WERI-Rb-1 (cell line): Measurements from ENCODE around the gene BCAT1.
"Not testable (repeated sequence)": the region's sequence is repeated elsewhere in the genome, so short reads cannot be mapped to it uniquely, and the experiment has no call there.

Source experiments
- DNase-seq: peaks from one replicate; pipeline ENCODE4 v3.0.0-alpha.2; 2020
- H3K27ac ChIP-seq: fragments of 250-450 bp; sonication (Bioruptor Pico); 2 replicates; pipeline ENCODE4 v1.5.1; 2020; ENCODE audit warnings: mild to moderate bottlenecking, moderate library complexity
- H3K27me3 ChIP-seq: fragments of 250-450 bp; sonication (Bioruptor Pico); 2 replicates; pipeline ENCODE4 v1.5.1; 2021; ENCODE audit warnings: mild to moderate bottlenecking, low read depth, moderate library complexity; ENCODE audit not compliant: insufficient read depth, severe bottlenecking
- H3K36me3 ChIP-seq: fragments of 250-450 bp; sonication (Bioruptor Pico); 2 replicates; pipeline ENCODE4 v1.5.1; 2020; ENCODE audit warnings: mild to moderate bottlenecking, moderate library complexity
- H3K4me3 ChIP-seq: 2 replicates; pipeline ENCODE4 v1.5.1; 2011; ENCODE audit warnings: low read depth, mild to moderate bottlenecking, control low read depth, low read length
- H3K9me3 ChIP-seq: fragments of 250-450 bp; sonication (Bioruptor Pico); 2 replicates; pipeline ENCODE4 v1.5.1; 2021; ENCODE audit warnings: mild to moderate bottlenecking, moderate library complexity; ENCODE audit not compliant: severe bottlenecking
- CTCF ChIP-seq: IDR thresholded peaks from 2 replicates; pipeline ENCODE4 v1.5.1; 2011; ENCODE audit warnings: low read depth, mild to moderate bottlenecking, control low read depth, inconsistent platforms, low read length

Gene BCAT1

DNA sequence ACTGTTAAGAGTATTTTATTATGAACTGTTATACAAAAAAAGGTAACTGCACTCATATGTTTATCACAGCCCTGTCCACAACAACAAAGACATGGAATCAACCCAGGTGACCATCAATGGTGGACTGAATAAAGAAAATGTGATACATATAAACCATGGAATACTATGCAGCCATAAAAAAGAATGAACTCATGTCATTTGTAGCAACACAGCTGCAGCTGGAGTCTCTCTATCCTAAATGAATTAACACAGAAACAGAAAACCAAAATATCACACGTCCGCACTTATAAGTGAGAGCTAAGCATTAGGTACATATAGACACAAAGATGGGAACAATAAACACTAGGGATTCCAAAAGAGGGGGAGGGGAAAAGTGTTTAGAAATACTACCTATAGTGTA is 95.8 kb downstream of the BCAT1 start:
- H3K27me3 ChIP-seq: no peaks in the 10 kb centered on the region
- H3K36me3 ChIP-seq: no peaks in the 10 kb centered on the region
- no peak overlapping the region for H3K4me3 ChIP-seq
- no peaks in the 10 kb centered on the region for H3K9me3 ChIP-seq
- no peak for TF ChIP-seq CTCF
- H3K27ac ChIP-seq: no peak overlapping the region
- no peak for DNase-seq

DNA sequence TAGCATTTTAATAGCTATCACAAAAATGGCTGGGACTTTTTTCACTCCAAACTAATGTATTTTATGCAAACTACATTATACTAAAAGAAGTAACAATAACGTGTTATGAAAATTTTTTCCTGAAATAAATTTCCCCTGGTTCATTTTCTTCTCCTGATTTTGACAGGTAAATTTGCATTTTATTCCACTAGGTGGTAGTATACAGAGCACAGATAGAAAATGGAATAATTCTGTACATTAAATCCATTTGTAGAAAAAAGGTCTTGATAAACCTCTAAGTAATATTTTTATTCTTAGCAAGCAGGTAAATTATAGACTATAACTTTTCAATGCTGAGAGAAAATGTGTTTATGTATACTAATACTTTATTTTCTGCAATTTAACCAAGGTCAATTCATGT is 96.5 kb downstream of the BCAT1 start:
- no peak for TF ChIP-seq CTCF
- Histone ChIP-seq H3K27ac (no peak overlapping the region), H3K36me3 (no peaks in the 10 kb centered on the region), H3K4me3 (no peak overlapping the region), H3K9me3 (no peaks in the 10 kb centered on the region), H3K27me3 (no peaks in the 10 kb centered on the region)
- no peak for DNase-seq

GRCh38 chr12:24851883-24852282 is 97.0 kb downstream of the BCAT1 start:
- DNase-seq, H3K27me3 ChIP-seq, H3K9me3 ChIP-seq, H3K36me3 ChIP-seq, H3K4me3 ChIP-seq, H3K27ac ChIP-seq: not testable (repeated sequence)

DNA sequence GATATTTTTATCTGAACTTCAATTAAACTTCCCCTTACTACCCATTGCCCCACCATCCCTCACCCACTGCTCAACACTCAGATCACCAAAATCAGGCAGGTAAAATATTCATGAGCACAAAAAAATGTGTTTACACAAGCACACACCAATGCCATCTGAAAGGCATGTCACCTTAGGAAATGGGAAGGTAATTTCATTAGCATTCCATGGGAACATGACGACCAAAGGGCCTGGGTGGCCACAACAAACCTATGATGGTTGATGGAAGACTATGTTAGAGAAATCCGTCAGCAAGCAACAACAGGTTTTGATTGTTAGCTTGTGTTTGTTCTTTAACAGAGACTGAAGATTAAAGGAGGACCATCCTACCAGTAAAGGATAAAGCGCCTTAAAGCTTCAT is 97.6 kb downstream of the BCAT1 start:
- Histone ChIP-seq H3K36me3 (no peaks in the 10 kb centered on the region), H3K27ac (no peak overlapping the region), H3K4me3 (no peak overlapping the region), H3K9me3 (no peaks in the 10 kb centered on the region), H3K27me3 (no peaks in the 10 kb centered on the region)
- no peak for DNase-seq
- no peak for TF ChIP-seq CTCF

DNA sequence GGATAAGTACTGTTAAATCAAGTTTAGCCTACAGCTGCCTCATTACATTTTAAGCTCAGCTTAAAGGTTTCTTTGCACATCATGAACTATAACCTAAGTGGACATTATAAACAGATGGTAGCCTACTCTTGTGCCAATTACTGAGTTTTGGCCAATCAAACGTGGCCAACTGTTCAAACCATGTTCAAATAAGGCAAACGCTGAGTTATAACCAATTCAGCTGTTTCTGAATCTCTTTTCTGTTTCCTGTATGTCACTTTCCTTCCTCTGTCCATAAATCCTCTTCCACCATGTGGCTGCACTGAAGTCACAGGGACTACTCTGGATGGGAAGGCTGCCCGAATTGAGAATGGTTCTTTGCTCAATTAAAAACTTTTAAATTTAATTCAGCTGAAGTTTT is 98.4 kb downstream of the BCAT1 start:
- TF ChIP-seq CTCF: no peak
- no peak overlapping the region for H3K4me3 ChIP-seq
- no peak overlapping the region for H3K27ac ChIP-seq
- no peaks in the 10 kb centered on the region for H3K9me3 ChIP-seq
- H3K36me3 ChIP-seq: no peaks in the 10 kb centered on the region
- no peaks in the 10 kb centered on the region for H3K27me3 ChIP-seq
- no peak for DNase-seq

DNA sequence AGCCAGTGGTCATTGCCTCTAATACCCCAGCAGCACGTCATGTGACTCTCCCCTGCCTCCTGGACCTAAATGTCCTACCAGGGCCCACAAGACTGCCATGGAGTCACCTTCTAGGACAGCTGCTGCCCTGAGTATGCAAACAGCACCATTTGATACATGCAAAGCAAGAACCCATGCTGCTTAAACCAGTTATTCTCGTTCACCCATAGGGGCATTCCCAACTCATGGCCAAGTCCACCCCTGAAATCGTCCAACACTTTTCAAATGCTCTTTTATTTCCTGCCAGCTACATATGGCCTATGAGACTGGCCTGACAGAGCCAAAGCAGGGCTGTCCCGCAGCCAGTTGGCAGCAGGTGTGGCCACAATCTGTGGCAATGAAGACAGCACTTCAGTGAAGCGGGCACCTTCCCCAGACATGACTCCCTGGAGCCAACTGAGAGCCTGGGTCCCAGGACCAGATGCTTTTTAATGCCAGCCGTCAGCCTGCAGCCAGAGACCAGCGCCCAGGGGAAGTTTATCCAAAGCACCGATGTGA is 99.9 kb downstream of the BCAT1 start:
- TF ChIP-seq CTCF: no peak
- no peaks in the 10 kb centered on the region for H3K27me3 ChIP-seq
- H3K36me3 ChIP-seq: no peaks in the 10 kb centered on the region

More for the DNA sequence above, 99.9 kb downstream of the BCAT1 start:
- Histone ChIP-seq H3K27ac (no peak overlapping the region), H3K9me3 (no peaks in the 10 kb centered on the region), H3K4me3 (no peak overlapping the region)
- no peak for DNase-seq
